Erythroblast (primary cell): ENCODE data around the gene CTU1.

ENCODE experiments used
- GATA1 ChIP-seq: IDR thresholded peaks from 2 replicates; pipeline ENCODE4 v1.6.1; 2011; ENCODE audit warnings: low read depth, mild to moderate bottlenecking, control low read depth, low read length, moderate library complexity
- POLR2A ChIP-seq: IDR thresholded peaks from 2 replicates; pipeline ENCODE4 v1.6.1; 2011; ENCODE audit warnings: mild to moderate bottlenecking, low read length

- no peak for TF ChIP-seq POLR2A
- no peak for TF ChIP-seq GATA1
Measured at GRCh38 chr19:51075998-51076397, 32.2 kb downstream of the CTU1 start.
